Prostate gland (tissue), 1 donor: ENCODE results near the gene RUFY3.

Experiments used
- POLR2A ChIP-seq: fragments of 450-650 bp; IDR thresholded peaks from one replicate; pipeline ENCODE4 v1.6.1; 2016; ENCODE audit warnings: antibody characterized with exemption, mild to moderate bottlenecking
- POLR2AphosphoS5 ChIP-seq: sonication (generic); formaldehyde crosslinking; IDR thresholded peaks from one replicate; pipeline ENCODE4 v1.6.1; 2017; ENCODE audit warnings: antibody characterized with exemption

DNA sequence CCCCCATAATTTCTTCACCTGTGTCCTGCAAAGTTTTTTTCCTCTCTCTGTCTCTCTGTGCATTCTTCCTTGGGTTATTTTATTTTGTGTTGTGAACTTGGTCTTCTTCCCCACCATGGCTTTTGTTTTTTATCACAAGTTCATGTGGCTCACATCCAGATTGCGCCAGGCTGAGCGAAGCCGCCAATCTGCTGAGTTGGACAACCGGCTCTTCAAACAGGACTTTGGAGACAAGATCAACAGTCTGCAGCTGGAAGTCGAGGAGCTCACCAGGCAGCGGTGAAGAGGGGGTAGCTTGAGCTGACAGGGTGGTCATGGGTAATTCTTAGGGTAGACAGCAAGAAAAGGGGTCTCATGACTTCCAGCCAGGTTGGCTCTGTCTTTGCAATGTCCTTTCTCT, 71.9 kb downstream of the RUFY3 start:
- no peak for TF ChIP-seq POLR2AphosphoS5
- TF ChIP-seq POLR2A = no peak
